Left renal cortex interstitium (tissue), 4 donors: ENCODE data around the gene TAF11L6. TPM values are rescaled to one million over a fixed set of nuclear protein-coding genes. Genes with fewer than 3 reads are reported as not detected.
"Not testable (repeated sequence)": the region's sequence is repeated elsewhere in the genome, so short reads cannot be mapped to it uniquely, and the experiment has no call there.

Experiments used
- DNase-seq, 4 donors: peaks; one replicate each; pipeline ENCODE4 v3.0.0-alpha.2; 2013; ENCODE audit warnings: low read depth in 4 of 4, low spot score in 2 of 4, missing footprints in 1 of 4
- polyA plus RNA-seq, 4 donors: library from polyadenylated mRNA; unstranded; fragments of 120-200 nt; gene quantifications; one replicate each; pipeline ENCODE4 v1.2.1, GENCODE V29; 2013; ENCODE audit not compliant: insufficient read length in 4 of 4

TAF11L6 gene
- not detected for polyA plus RNA-seq

DNA sequence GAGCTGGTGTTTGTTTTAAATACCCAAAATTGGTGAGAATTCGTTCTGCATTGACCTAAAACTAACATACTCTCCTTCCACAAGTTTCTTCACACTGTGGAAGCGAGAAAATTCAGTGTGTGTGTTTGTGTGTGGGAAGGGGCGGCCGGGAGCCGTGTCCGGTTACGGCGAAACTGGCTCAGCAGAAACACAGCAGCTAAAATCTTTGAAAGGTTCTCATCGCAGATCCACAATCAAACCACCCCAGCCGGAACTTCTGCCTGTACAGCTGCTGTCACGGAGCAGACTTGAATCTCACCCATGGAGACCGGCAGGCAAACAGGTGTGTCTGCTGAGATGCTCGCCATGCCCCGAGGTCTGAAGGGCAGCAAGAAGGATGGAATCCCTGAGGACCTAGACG, at the start of gene TAF11L6:
Gene TAF11L6 (plus strand): TSS at position 301 of the 400 bp plus-strand sequence.
- not testable (repeated sequence) for DNase-seq

DNA sequence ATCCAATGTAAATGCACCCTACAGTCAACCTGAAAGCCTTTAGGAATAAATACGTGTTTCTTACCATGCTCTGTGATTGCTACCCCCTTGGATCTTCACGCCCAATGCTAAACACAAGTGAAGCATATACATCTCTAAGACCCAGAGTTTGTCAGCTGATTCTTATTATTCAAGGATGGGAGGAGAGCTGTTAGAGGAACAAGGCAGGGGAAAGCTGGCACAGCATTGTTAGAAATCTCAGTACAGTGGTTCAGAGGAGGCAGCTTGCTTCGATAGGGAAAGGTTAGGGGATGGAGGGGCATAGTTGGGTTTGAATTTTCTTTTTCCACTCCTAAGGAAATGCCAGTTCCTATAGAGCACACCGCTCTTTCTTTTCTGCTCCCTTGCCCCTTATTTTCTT, 47.1 kb upstream of the TAF11L6 start:
- no peak for DNase-seq

DNA sequence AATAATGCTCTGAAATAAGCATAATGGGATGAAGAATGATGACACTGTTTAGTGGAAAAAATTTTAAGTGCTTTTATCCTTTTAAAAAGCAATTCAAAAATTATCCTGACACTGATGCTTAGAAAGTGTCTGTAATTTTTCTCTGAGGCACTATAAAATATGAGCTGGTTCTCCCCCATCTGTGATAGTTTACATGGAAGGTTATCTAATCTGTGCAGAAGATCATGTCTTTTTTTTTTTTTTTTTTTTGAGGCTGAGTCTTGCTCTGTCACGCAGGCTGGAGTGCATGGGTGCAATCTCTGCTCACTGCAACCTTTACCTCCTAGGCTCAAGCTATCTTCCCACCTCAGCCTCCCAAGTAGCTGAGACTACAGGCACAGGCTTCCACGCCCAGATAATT, 45.7 kb upstream of the TAF11L6 start:
- no peak for DNase-seq

DNA sequence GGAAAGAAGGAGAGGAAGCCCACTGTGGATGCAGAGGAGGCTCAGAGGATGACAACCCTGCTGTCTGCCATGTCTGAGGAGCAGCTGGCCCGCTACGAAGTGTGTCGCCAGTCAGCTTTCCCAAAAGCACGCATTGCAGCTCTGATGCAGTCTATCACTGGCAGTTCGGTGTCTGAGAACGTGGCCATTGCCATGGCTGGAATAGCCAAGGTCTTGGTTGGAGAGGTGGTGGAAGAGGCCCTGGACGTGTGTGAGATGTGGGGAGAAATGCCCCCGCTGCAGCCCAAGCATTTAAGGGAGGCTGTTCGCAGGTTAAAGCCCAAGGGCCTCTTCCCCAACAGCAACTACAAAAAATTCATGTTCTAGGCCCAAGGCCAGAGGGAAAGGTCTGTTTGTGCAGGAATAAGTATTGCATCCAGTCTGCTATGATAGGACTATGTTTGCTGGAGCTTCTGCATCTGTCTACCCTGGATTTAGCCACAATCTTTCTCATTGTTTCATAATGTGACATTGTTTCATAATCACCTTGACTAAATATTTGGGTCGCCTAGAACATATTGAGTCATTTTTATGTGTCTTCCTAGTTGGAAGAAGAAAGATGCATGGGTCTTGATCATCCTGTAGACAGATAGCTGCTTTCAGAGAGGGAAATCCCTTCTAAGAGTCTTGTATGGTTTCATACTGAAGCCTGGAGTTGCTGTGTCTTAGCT, 41.9 kb upstream of the TAF11L6 start:
- not testable (repeated sequence) for DNase-seq

DNA sequence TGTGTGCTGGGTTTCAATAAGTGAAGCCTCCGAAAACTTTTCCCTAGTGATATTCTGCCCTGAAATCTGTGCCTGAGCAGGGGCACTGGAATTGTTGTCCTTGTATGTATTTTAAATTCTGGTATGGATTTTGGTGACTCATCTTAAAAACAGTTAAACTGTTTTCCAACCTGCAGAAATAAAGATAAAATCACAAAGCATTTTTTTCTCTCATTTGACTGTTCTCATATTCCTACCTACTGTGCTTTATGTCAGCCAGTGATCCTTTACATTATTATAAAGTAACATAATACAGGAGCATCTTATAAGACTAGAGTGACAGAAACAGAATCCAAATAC, 41.3 kb upstream of the TAF11L6 start:
- no peak for DNase-seq

DNA sequence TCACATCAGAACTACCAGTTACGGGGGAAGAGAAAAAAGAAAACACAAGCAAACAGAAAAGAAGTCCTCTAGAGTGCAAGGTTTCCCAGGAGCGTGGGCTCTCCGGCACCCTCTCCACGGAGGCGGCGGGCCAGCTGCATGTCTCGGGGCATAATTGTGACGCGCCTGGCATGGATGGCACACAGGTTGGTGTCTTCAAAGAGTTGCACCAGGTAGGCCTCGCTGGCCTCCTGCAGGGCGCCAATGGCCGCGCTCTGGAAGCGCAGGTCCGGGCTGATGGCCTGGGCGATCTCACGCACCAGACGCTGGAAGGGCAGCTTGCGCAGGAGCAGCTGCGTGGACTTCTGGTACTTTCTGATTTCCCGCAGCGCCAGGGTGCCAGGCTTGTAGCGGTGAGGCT, 37.2 kb upstream of the TAF11L6 start:
- DNase-seq: not testable (repeated sequence)

DNA sequence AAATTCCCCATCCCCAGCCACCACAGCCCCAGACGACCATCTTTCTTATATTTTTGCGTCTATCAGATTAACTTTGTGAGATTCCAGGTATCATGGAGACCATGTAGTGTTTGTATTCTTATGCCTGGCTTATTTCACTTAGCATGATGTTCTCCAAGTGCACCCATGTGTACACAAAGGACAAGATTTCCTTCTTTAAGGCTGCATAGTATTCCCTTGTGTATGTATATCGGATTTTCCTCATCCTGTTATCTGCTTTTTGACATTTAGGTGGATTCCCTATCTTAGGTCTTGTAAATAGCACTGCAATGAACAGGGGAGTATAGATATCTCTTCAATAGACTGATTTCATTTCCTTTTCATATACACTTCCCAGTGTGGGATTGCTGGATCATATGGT, 35.7 kb upstream of the TAF11L6 start:
- no peak for DNase-seq

DNA sequence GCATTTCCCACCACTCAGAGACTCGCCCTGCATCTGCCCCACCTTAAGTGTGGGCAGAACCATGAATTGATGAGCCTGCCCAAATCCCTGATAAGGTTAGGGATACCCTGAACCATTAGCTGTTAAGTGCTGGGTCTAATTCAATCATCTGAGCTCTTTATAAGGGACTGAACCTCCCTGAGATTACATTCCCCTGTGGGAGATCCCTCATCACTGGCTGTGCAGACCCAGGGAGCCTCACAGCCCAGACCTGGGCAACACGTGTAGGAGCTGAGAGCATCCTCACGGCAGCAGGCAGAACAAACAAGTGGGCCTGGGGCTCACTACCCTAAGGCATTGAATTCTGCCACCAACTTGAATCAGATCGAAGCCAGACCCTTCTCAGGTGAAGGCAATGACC, 31.0 kb upstream of the TAF11L6 start:
- no peak for DNase-seq

DNA sequence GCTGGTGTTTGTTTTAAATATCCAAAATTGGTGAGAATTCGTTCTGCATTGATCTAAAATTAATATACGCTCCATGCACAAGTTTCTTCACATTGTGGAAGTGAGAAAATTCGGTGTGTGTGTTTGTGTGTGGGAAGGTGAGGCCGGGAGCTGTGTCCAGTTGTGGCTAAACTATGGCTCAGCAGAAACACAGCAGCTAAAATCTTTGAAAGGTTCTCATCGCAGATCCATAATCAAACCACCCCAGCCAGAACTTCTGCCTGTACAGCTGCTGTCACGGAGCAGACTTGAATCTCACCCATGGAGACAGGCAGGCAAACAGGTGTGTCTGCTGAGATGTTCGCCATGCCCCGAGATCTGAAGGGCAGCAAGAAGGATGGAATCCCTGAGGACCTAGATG, 30.5 kb upstream of the TAF11L6 start, which contains the start of gene TAF11L2:
Gene TAF11L2 (plus strand): TSS at position 301 of the 400 bp plus-strand sequence.
- not testable (repeated sequence) for DNase-seq

DNA sequence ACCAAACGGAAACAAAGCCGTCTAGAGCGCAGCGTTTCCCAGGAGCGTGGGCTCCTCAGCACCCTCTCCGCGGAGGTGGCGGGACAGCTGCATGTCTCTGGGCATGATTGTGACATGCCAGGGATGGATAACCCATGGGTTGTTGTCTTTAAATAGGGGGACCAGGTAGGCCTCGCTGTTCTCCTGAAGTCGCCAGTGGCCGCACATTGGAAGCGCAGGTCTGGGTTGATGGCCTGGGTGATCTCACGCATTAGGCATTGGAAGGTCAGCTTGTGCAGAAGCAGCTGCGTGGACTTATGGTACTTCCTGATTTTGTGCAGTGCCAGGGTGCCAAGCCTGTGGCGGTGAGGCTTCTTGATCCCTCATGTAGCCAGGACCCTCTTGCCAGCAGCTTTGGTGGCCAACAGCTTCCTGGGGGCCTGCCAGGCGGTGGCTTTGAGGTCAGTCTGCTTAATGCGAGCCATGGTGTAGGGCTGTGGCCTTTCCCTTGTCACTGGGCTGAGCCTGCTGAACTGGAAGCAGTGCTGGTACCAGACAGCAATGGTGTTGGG, 16.6 kb upstream of the TAF11L6 start:
- DNase-seq: no peak

DNA sequence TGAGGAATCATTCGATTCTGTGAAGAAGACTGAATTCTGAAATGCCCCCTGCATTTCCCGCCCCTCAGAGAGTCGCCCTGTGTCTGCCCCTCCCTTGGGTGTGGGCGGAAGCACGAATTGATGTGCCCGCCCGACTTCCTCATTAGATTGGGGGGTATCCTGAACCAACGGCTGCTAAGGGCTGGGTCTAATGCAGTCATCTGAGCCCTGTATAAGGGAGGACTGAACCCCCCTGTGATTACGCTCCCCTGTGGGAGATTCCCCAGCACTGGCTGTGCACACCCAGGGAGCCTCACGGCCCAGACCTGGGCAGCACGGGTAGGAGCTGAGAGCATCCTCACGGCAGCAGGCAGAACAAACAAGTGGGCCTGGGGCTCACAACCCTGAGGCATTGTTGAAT, 10.9 kb upstream of the TAF11L6 start:
- not testable (repeated sequence) for DNase-seq

DNA sequence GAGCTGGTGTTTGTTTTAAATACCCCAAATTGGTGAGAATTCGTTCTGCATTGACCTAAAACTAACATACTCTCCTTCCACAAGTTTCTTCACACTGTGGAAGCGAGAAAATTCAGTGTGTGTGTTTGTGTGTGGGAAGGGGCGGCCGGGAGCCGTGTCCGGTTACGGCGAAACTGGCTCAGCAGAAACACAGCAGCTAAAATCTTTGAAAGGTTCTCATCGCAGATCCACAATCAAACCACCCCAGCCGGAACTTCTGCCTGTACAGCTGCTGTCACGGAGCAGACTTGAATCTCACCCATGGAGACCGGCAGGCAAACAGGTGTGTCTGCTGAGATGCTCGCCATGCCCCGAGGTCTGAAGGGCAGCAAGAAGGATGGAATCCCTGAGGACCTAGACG, 10.4 kb upstream of the TAF11L6 start, which contains the start of gene TAF11L3:
Gene TAF11L3 (plus strand): TSS at position 301 of the 400 bp plus-strand sequence.
- not testable (repeated sequence) for DNase-seq

DNA sequence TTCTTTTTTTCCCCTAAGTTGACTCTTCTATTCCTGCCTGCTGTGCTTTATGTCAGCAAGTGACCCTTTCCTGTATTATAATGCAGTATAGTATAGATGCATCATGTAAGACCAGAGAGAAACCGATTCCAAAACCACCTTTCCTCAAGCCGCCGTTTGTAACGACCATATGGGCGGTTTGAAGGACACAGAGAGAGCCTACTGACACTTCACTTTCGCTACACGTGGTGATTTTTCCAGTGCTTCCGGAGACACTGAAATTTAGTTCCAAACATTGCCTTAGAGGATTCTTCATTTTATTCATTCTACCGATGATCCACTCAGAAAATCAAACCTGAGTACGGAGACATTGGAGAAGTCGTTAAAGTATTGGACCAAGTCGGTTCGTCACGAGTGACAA, 9.0 kb upstream of the TAF11L6 start:
- DNase-seq: not testable (repeated sequence)

DNA sequence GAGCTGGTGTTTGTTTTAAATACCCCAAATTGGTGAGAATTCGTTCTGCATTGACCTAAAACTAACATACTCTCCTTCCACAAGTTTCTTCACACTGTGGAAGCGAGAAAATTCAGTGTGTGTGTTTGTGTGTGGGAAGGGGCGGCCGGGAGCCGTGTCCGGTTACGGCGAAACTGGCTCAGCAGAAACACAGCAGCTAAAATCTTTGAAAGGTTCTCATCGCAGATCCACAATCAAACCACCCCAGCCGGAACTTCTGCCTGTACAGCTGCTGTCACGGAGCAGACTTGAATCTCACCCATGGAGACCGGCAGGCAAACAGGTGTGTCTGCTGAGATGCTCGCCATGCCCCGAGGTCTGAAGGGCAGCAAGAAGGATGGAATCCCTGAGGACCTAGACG, 7.0 kb upstream of the TAF11L6 start, which contains the start of gene TAF11L4:
Gene TAF11L4 (plus strand): TSS at position 301 of the 400 bp plus-strand sequence.
- not testable (repeated sequence) for DNase-seq

DNA sequence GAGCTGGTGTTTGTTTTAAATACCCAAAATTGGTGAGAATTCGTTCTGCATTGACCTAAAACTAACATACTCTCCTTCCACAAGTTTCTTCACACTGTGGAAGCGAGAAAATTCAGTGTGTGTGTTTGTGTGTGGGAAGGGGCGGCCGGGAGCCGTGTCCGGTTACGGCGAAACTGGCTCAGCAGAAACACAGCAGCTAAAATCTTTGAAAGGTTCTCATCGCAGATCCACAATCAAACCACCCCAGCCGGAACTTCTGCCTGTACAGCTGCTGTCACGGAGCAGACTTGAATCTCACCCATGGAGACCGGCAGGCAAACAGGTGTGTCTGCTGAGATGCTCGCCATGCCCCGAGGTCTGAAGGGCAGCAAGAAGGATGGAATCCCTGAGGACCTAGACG, 3.5 kb upstream of the TAF11L6 start, which contains the start of gene TAF11L5:
Gene TAF11L5 (plus strand): TSS at position 301 of the 400 bp plus-strand sequence.
- DNase-seq: not testable (repeated sequence)

DNA sequence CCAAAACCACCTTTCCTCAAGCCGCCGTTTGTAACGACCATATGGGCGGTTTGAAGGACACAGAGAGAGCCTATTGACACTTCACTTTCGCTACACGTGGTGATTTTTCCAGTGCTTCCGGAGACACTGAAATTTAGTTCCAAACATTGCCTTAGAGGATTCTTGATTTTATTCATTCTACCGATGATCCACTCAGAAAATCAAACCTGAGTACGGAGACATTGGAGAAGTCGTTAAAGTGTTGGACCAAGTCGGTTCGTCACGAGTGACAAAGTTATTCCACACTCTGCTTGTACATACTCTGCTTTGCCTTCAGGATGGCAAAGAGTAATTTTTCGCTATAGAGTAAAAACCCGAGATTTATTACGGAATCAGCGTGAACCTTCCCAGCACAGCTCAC, 2.0 kb upstream of the TAF11L6 start:
- not testable (repeated sequence) for DNase-seq

Other genes with a start within 250 kb of the TAF11L6 start
- gene TAF11L2, start 30.4 kb upstream of the TAF11L6 start, polyA plus RNA-seq: not detected
- gene TAF11L3, start 10.3 kb upstream of the TAF11L6 start, polyA plus RNA-seq: not detected
- gene TAF11L4, start 6.9 kb upstream of the TAF11L6 start, polyA plus RNA-seq: not detected
- gene TAF11L5, start 3.4 kb upstream of the TAF11L6 start, polyA plus RNA-seq: not detected
- gene TAF11L7, start 57.1 kb downstream of the TAF11L6 start, polyA plus RNA-seq: not detected
- not detected for gene TAF11L8, start 62.3 kb downstream of the TAF11L6 start, polyA plus RNA-seq
- not detected for gene TAF11L9, start 65.7 kb downstream of the TAF11L6 start, polyA plus RNA-seq
- not detected for gene TAF11L10, start 69.2 kb downstream of the TAF11L6 start, polyA plus RNA-seq
- gene TAF11L11, start 75.5 kb downstream of the TAF11L6 start, polyA plus RNA-seq: not detected
- gene TAF11L12, start 81.7 kb downstream of the TAF11L6 start, polyA plus RNA-seq: not detected
- gene TAF11L13, start 103.4 kb downstream of the TAF11L6 start, polyA plus RNA-seq: not detected
- not detected for gene TAF11L14, start 105.8 kb downstream of the TAF11L6 start, polyA plus RNA-seq